Ovary (tissue), 9 donors: ENCODE data around the gene EML1. TPM values are rescaled to one million over a fixed set of nuclear protein-coding genes. Genes with fewer than 3 reads are reported as not detected.

Experiments
- DNase-seq, 5 donors: peaks; one replicate each; pipeline ENCODE4 v3.0.0-alpha.2; 2019 to 2020
- H3K27ac ChIP-seq, 2 donors: fragments of 200-600 bp; one replicate each; pipeline versions ENCODE4 v1.5.1 to v1.8.0; 2019 to 2022
- H3K27me3 ChIP-seq: fragments of 200-600 bp; one replicate; pipeline ENCODE4 v1.8.0; 2022
- H3K36me3 ChIP-seq: fragments of 200-600 bp; sonication (generic); one replicate; pipeline ENCODE4 v1.5.1; 2019
- H3K4me1 ChIP-seq: one replicate; pipeline ENCODE4 v1.8.1; 2013; ENCODE audit warnings: mild to moderate bottlenecking, moderate library complexity; ENCODE audit not compliant: insufficient read depth
- H3K4me3 ChIP-seq: fragments of 200-600 bp; sonication (generic); one replicate; pipeline ENCODE4 v1.5.1; 2017
- H3K9me3 ChIP-seq, 2 donors: fragments of 200-600 bp in 1 of 2; sonication (generic) in 1 of 2; one replicate each; pipeline versions ENCODE4 v1.5.1 to v1.8.1; 2013 to 2019; ENCODE audit warnings: mild to moderate bottlenecking in 1 of 2, moderate library complexity in 1 of 2
- EP300 ChIP-seq: sonication (generic); formaldehyde crosslinking; IDR thresholded peaks from one replicate; pipeline ENCODE4 v1.6.1; 2017; ENCODE audit warnings: antibody characterized with exemption
- POLR2A ChIP-seq: fragments of 450-650 bp; IDR thresholded peaks from one replicate; pipeline ENCODE4 v1.6.1; 2017; ENCODE audit warnings: antibody characterized with exemption, mild to moderate bottlenecking, moderate library complexity
- WGBS, 3 donors: extraction: QIAGEN DNeasy Blood & Tissue Kit in 1 of 3; methylation state at CpG; one replicate each; pipeline versions ENCODE4 v1.1.5 to v1.1.7; 2013 to 2017; 5-methylcytosine and 5-hydroxymethylcytosine counted together
- intact Hi-C, 4 donors: fragments of 100-400 bp; cut with DNase I; formaldehyde crosslinking; loops; one replicate each; pipeline versions ENCODE4 v1.11.0 to v1.15.1; 2022 to 2023
- polyA plus RNA-seq, 2 donors: library from polyadenylated mRNA; stranded (reverse); fragments of 200-250 nt in 1 of 2; fragments of 350-450 nt in 1 of 2; fragmentation: Illumina TruSeq in 1 of 2; extraction: RNeasy Lipid Tissue Mini Kit (QIAGEN cat#74804) in 1 of 2; gene quantifications; one replicate each; pipeline ENCODE4 v1.2.3, GENCODE V29; 2013 to 2014
- total RNA-seq, 7 donors: library from RNA; depleted of rRNA in 2 of 7; stranded (reverse); fragments of >200 nt in 2 of 7; fragmentation: NEBNext Ultra II Directional in 3 of 7; extraction: Animal tissue kit (Norgen Biotek cat#: 25700) in 3 of 7; gene quantifications; one replicate each; pipeline versions ENCODE4 v1.1.0 to v1.2.4, GENCODE V29; 2016 to 2023
- TF ChIP-seq, protein P1 (sequence below), 3 donors: fragments of 450-650 bp in 2 of 3; fragments of 200-600 bp in 1 of 3; IDR thresholded peaks; one replicate each; pipeline versions ENCODE4 v1.5.1 to v1.8.0; 2016 to 2022; ENCODE audit warnings: antibody characterized with exemption in 3 of 3, mild to moderate bottlenecking in 1 of 3
- donor health status: DM: no; HTN: no; CAD: no; lungs with moderate emphysema.
- donor health status: DM: no; HTN: no; CAD: no.
- donor health status: Bipolar disorder and iron deficiency.
- donor health status: DM: yes; HTN: yes; CAD: no.
- donor health status: DM: no; HTN: no; CAD: no.
- donor health status: DM: yes; HTN: yes; CAD: no.

The EML1 gene
- total and polyA plus RNA-seq, 9 donors, result 4.4 to 22.3 (median 9.8) TPM

DNA sequence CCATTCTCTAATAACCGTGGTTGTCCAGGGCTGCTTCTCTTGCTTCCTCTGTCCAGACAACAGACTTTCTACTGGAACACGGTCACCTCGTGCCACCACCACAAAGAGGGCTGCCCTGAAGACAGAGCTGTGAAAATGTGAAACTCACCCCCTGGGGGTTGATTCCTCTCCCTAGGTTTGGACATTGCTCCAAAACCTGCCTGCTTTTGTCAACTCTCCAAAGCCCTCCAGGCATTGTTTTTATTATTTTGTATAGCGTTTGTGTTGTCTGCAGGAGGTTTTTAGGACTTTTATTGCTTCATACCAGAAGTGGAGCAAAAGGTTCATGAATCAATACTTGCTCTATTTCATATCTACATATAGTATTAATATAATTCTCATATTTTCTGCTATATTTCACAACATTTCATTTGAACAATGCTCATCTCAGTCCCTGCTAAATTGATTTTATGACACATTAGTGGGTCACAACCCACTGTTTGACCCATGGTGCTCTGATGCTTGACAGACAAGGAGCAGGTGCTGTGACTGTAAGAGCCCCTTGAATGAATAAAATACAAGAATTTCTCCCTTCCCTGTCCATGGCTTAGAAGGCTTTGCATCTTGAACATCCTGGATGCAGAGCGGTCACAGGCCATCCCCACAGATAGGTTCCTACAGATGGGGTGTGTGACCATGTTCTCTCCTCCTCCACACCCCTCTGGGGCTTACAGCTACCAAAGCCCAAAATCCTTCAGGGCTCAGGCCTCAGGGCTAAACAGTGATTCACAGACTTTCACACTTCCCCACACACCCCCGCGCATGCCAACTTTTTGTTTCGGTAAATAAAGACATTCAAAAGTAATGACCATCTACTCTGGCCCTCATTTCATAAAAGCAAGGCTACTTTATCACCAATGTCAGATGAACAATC lies 20.6 kb upstream of the EML1 start:
- Histone ChIP-seq H3K27me3 (no peaks in the 10 kb centered on the region), H3K27ac (no peak overlapping the region), H3K4me1 (no peaks in the 10 kb centered on the region), H3K4me3 (no peak overlapping the region), H3K9me3 (no peaks in the 10 kb centered on the region), H3K36me3 (no peaks in the 10 kb centered on the region)
- 75 to 76% (median 75%) methylated on average over 8 of the region's 8 CpGs for WGBS, 3 donors
- no peak for DNase-seq
- intact Hi-C loops, result no loop called here
- TF ChIP-seq EP300 (no peak), POLR2A (no peak)
- TF ChIP-seq, protein P1, sequence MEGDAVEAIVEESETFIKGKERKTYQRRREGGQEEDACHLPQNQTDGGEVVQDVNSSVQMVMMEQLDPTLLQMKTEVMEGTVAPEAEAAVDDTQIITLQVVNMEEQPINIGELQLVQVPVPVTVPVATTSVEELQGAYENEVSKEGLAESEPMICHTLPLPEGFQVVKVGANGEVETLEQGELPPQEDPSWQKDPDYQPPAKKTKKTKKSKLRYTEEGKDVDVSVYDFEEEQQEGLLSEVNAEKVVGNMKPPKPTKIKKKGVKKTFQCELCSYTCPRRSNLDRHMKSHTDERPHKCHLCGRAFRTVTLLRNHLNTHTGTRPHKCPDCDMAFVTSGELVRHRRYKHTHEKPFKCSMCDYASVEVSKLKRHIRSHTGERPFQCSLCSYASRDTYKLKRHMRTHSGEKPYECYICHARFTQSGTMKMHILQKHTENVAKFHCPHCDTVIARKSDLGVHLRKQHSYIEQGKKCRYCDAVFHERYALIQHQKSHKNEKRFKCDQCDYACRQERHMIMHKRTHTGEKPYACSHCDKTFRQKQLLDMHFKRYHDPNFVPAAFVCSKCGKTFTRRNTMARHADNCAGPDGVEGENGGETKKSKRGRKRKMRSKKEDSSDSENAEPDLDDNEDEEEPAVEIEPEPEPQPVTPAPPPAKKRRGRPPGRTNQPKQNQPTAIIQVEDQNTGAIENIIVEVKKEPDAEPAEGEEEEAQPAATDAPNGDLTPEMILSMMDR (IDR thresholded peaks at IDR 0.05), result no peak

DNA sequence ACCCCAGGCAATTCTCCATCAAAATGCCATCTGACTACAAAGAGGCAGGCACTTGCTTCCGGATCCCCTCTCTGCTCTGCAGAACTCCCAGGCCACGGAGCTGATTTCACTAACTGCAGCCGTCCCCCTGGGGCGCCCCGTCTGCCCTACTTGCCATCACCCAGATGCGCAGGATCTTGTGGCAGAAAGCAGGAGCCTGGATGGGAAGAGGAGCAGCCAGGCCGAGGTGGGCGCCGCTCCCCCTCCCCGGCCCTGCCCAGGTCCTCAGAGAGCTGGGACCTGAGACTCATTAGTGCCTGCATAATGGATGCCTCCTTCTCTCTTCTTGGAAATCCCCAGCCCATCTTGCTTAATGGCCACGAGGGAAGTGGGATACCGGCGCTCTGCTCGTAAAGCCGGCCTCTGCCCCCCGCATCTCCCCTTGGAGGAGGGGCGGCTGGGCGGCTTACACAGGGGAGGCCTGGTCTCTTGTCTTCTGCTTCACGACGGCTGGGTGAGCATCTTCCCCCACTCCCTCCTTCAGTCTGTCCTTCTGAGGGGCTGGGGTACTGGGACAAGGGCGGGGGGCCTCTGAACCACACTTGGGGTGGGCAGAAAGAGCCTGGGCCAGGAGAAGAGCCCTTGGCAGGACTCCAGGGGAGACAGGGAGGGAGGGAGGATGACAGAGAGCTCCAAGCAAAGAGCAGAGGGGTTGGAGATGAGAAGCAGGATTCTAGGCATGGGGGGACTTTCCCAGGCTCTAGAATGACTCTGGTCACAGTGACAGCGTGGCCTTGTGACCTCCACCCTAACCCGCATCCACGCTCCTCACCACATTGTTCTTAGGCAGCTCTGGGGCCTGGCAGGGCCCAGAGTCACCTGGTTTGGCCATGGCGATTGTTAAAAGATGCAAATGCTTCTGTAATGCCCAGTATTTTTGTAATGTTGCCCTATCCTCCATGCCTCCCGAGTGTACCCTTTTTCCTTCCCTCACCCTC lies 19.4 kb upstream of the EML1 start:
- intact Hi-C loops, result no loop called here
- no peaks in the 10 kb centered on the region for H3K27me3 ChIP-seq
- WGBS, 3 donors, result 80 to 87% (median 84%) methylated on average over 26 of the region's 26 CpGs
- no peaks in the 10 kb centered on the region for H3K9me3 ChIP-seq
- TF ChIP-seq, protein P1 (IDR thresholded peaks at IDR 0.05), result no peak
- TF ChIP-seq POLR2A (no peak), EP300 (no peak)
- H3K36me3 ChIP-seq, result no peaks in the 10 kb centered on the region
- H3K4me3 ChIP-seq, result no peak overlapping the region
- H3K27ac ChIP-seq, result no peak overlapping the region
- DNase-seq, result no peak
- H3K4me1 ChIP-seq, result no peaks in the 10 kb centered on the region

DNA sequence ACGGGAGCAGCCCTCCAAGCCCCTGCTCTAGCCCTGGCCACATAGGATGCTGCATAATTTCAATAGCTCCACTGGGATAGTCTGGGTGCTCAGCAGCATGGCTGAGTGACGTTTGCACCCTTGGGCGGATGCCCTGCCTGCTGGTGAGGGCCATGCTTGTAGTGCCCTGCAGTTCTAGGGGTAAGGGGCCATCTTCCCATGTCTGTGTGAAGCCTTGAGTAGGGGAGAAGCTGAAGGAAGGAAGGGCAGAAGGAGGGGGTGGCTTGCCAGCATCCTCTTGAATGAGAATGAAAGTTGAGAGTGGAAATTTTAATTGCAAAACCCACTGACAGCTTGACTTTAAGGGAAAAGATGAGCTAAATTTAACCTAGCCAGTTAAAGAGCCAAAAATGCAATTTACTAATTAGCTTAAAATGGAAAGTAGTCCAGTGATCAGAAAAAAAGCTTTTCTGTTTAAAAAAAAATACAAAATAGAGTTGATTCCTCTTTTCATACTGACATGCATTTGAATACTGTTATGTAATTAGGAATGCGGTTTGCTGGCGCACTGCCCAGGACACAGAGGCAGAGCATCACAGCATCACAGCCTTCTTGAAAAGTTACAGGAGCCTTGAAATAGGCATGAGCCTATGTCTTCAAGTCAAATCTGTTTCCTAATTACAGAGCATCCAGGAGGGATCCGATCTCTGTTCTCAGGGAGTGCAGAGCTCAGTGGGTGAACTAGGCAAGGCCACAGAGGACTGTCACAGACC lies 18.5 kb upstream of the EML1 start:
- peak in 4 of 5 donors; percentile 39 to 73 (median 68) for DNase-seq
- H3K27me3 ChIP-seq, result no peaks in the 10 kb centered on the region
- intact Hi-C loops, result no loop called here
- WGBS, 3 donors, result 41 to 48% (median 42%) methylated on average over 6 of the region's 6 CpGs
- TF ChIP-seq, protein P1 (IDR thresholded peaks at IDR 0.05), result no peak
- no peak overlapping the region for H3K27ac ChIP-seq
- H3K4me3 ChIP-seq, result no peak overlapping the region
- no peaks in the 10 kb centered on the region for H3K9me3 ChIP-seq
- no peaks in the 10 kb centered on the region for H3K4me1 ChIP-seq
- no peaks in the 10 kb centered on the region for H3K36me3 ChIP-seq

DNA sequence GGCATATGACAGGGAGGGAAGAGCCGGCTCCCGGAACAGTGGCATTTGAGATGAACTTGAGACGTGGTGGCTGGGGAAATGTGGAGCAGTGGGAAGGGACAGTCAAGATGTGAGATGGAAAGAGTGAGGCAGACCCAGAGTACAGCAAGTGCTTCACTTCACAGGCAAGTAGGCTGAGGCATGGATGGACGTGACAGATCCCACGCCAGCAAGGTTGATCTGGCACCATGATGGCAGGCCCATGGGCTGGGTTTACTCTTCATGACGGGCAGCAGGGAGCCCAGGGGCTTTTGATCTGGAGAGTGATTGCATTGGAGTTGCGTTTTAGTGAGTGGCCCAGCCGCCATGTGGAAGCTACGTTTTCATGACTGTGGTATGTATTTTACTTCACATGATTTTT lies 17.9 kb upstream of the EML1 start:
- no peak for DNase-seq
- intact Hi-C loops, result no loop called here
- Histone ChIP-seq H3K27me3 (no peaks in the 10 kb centered on the region), H3K9me3 (no peaks in the 10 kb centered on the region), H3K27ac (no peak overlapping the region), H3K4me1 (no peaks in the 10 kb centered on the region), H3K36me3 (no peaks in the 10 kb centered on the region), H3K4me3 (no peak overlapping the region)
- TF ChIP-seq EP300, result no peak
- no peak for TF ChIP-seq POLR2A
- 61 to 78% (median 68%) methylated on average over 9 of the region's 9 CpGs for WGBS, 3 donors
